ENCODE measurements around the gene GALNT14.

- no peak for TF ChIP-seq CTCF (IDR thresholded peaks at IDR 0.05)
- TF ChIP-seq POLR2A (IDR thresholded peaks at IDR 0.05): no peak
- TF ChIP-seq POLR2AphosphoS5 (IDR thresholded peaks at IDR 0.05): no peak
These were observed 204.7 kb downstream of the GALNT14 start for GRCh38 chr2:30933496-30933895.

Measured in transverse colon (tissue), 4 donors.